T-cell (primary cell): ENCODE measurements around the gene ZNF276. TPM values are rescaled to one million over a fixed set of nuclear protein-coding genes. Genes with fewer than 3 reads are reported as not detected.

Experiments
- ATAC-seq, 4 experiments: fragments of 200-7000 bp in 3 of 4; fragments of 150-1000 bp in 1 of 4; cut with Tn5 transposase; replicated peaks in 1 of 4; 1 replicate in 3 of 4; 2 replicates in 1 of 4; pipeline ENCODE4 v1.10.0; 2021; ENCODE audit warnings: moderate library complexity in 3 of 4, mild to moderate bottlenecking in 2 of 4, moderate number of reproducible peaks in 1 of 4
- CTCF ChIA-PET, 2 donors: fragments of 300-600 bp; sonication (Branson Sonifier 250); formaldehyde crosslinking; loops; one replicate each; lab custom pipeline; 2022; ENCODE audit warnings: antibody characterized with exemption in 2 of 2; lab: Charles Lee
- POLR2A ChIA-PET, 2 donors: fragments of 300-600 bp; sonication (Branson Sonifier 250); formaldehyde crosslinking; loops; one replicate each; lab custom pipeline; 2022; ENCODE audit warnings: antibody characterized with exemption in 2 of 2; lab: Charles Lee
- DNase-seq, 35 experiments: peaks; one replicate each; pipeline versions ENCODE4 v3.0.0 to v3.0.0-alpha.2; 2013 to 2023
- H3K27ac ChIP-seq: one replicate; pipeline ENCODE4 v1.5.1; 2013; ENCODE audit warnings: low read length
- H3K27me3 ChIP-seq, 2 experiments: replicated peaks in 1 of 2; 1 replicate in 1 of 2; 2 replicates in 1 of 2; pipeline versions ENCODE4 v1.6.1 to v1.7.0; 2013; ENCODE audit warnings: low read length in 1 of 2, mixed read lengths in 1 of 2; ENCODE audit not compliant: control insufficient read depth in 2 of 2, insufficient read depth in 2 of 2; ENCODE audit errors: extremely low read depth in 1 of 2
- H3K36me3 ChIP-seq, 2 donors: 1 replicate in 1 of 2; 2 replicates in 1 of 2; pipeline versions ENCODE4 v1.6.1 to v1.7.0; 2013; ENCODE audit warnings: low read length in 1 of 2; ENCODE audit not compliant: control insufficient read depth in 2 of 2, insufficient read depth in 1 of 2; ENCODE audit errors: extremely low read depth in 1 of 2
- H3K4me1 ChIP-seq, 2 experiments: 1 replicate in 1 of 2; 2 replicates in 1 of 2; pipeline versions ENCODE4 v1.6.1 to v1.7.0; 2013; ENCODE audit warnings: low read length in 2 of 2, mixed read lengths in 1 of 2; ENCODE audit not compliant: insufficient read depth in 2 of 2, control insufficient read depth in 1 of 2; ENCODE audit errors: extremely low read depth in 1 of 2
- H3K4me3 ChIP-seq, 2 donors: 1 replicate in 1 of 2; 2 replicates in 1 of 2; pipeline versions ENCODE4 v1.5.1 to v1.7.0; 2013; ENCODE audit warnings: mild to moderate bottlenecking in 2 of 2, low read length in 1 of 2, moderate library complexity in 1 of 2; ENCODE audit not compliant: control insufficient read depth in 1 of 2; ENCODE audit errors: extremely low read depth in 1 of 2
- H3K9me3 ChIP-seq: 2 replicates; pipeline ENCODE4 v1.7.0; 2013
- H3K27ac Mint-ChIP-seq, 2 donors: one replicate each; pipeline ENCODE4 v1.8.0; 2020 to 2021; ENCODE audit warnings: mild to moderate bottlenecking in 2 of 2, mixed read lengths in 2 of 2
- H3K27me3 Mint-ChIP-seq, 2 donors: one replicate each; pipeline ENCODE4 v1.8.0; 2021 to 2022; ENCODE audit warnings: mixed read lengths in 2 of 2
- H3K36me3 Mint-ChIP-seq: one replicate; pipeline ENCODE4 v1.8.0; 2021; ENCODE audit warnings: mixed read lengths
- H3K4me1 Mint-ChIP-seq, 3 donors: one replicate each; pipeline ENCODE4 v1.8.0; 2020 to 2022; ENCODE audit warnings: mixed read lengths in 3 of 3, mild to moderate bottlenecking in 1 of 3
- H3K4me3 Mint-ChIP-seq, 3 donors: one replicate each; pipeline ENCODE4 v1.8.0; 2020 to 2022; ENCODE audit warnings: mild to moderate bottlenecking in 3 of 3, mixed read lengths in 3 of 3, moderate library complexity in 3 of 3
- H3K9me3 Mint-ChIP-seq, 3 donors: one replicate each; pipeline ENCODE4 v1.8.0; 2020 to 2022; ENCODE audit warnings: mixed read lengths in 3 of 3
- WGBS: methylation state at CpG from one replicate; pipeline ENCODE4 v1.1.5; 2013; ENCODE audit warnings: missing lambda C conversion rate; ENCODE audit not compliant: insufficient coverage; 5-methylcytosine and 5-hydroxymethylcytosine counted together
- total RNA-seq, 35 experiments: library from RNA in 6 of 35; stranded (reverse) in 6 of 35; fragments of 120-200 nt in 1 of 35; gene quantifications; one replicate each; pipeline versions ENCODE4 v1.2.1 to v1.2.4 and lab custom pipeline; 2013 to 2026

Gene ZNF276
- total RNA-seq, 5 donors from 2014 or later (not counting 1 experiment from before 2014, with no cell fraction given) = 131 to 203 (median 195) TPM

DNA sequence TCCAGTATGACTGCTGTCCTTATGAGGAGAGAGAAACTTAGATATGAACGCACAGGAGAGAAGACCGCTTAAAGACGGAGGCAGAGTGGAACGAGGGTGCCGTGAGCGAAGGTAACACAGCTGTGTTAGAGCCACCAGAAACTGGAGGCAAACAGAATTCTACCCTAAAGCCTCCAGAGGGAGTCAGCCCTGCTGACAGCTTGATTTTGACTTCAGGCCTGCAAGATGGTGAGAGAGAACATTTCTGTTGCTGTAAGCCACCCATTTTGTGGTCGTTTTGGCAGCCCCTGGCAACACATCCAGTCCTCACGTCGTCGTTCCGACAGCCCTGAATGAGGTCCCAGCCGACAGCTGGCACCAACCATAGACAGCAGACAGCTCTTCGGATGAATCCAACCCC lies 17.1 kb upstream of the ZNF276 start:
- no peak overlapping the region for H3K4me3 Mint-ChIP-seq
- peaks cover 0 to 3% of the 10 kb centered on the region in 2 experiments for H3K27me3 ChIP-seq
- H3K4me1 Mint-ChIP-seq = peaks cover 13 to 23% (median 18%) of the 10 kb centered on the region in 3 donors
- no peak for ATAC-seq
- H3K9me3 ChIP-seq = no peaks in the 10 kb centered on the region
- peaks cover 4 to 38% of the 10 kb centered on the region in 2 experiments for H3K4me1 ChIP-seq
- H3K9me3 Mint-ChIP-seq = no peaks in the 10 kb centered on the region
- H3K27me3 Mint-ChIP-seq = no peaks in the 10 kb centered on the region
- H3K27ac Mint-ChIP-seq = no peak overlapping the region
- CTCF ChIA-PET = interaction anchor here in 1 of 2 donors (1.2 kb wide), 1 partner anchor 20 kb away, joined by 3 read pairs; no protein-coding TSS in a partner anchor
- H3K36me3 Mint-ChIP-seq = no peaks in the 10 kb centered on the region
- peaks cover 0 to 4% of the 10 kb centered on the region in 2 donors for H3K36me3 ChIP-seq
- WGBS = 91% methylated on average over 7 of the region's 13 CpGs
- no peak for DNase-seq
- no peak overlapping the region for H3K27ac ChIP-seq
- H3K4me3 ChIP-seq = no peak overlapping the region
- POLR2A ChIA-PET = interaction anchor here in 1 of 2 donors (0.6 to 0.7 kb wide), 3 partner anchors 58 to 1000 kb away, joined by 3 to 7 read pairs (median 3); no protein-coding TSS in a partner anchor

DNA sequence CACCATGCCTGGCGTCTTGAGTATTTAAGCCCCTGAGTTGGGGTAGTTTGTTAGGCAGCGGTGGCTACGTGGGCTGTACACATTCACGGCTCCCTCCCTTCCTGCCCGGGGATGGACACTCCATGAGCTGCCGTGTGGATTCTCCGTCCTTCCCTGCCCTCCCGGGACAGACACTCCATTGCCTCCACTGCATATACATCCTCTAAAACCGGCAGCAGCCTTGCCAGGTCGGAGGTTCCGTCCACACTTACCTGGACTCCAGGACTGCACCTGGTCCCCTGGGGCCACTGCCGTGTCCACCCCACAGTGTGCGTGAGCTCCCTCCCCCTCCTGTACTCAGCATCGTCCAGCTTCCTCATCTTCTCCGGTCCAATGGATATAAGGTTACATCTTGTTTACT lies 16.3 kb upstream of the ZNF276 start:
- Mint-ChIP-seq H3K27me3 (no peaks in the 10 kb centered on the region), H3K4me1 (peaks cover 10 to 19% (median 15%) of the 10 kb centered on the region in 3 donors), H3K27ac (no peak overlapping the region), H3K9me3 (no peaks in the 10 kb centered on the region), H3K36me3 (no peaks in the 10 kb centered on the region), H3K4me3 (no peak overlapping the region)
- CTCF ChIA-PET = interaction anchor here in 1 of 2 donors (1.2 to 2.1 kb wide), 4 partner anchors 20 to 155 kb away, joined by 3 to 17 read pairs (median 10); no protein-coding TSS in a partner anchor
- H3K9me3 ChIP-seq = no peaks in the 10 kb centered on the region
- H3K4me3 ChIP-seq = no peak overlapping the region
- H3K27me3 ChIP-seq = peaks cover 0 to 3% of the 10 kb centered on the region in 2 experiments
- no peak overlapping the region for H3K27ac ChIP-seq
- POLR2A ChIA-PET = no interaction called here
- peaks cover 2 to 33% of the 10 kb centered on the region in 2 experiments for H3K4me1 ChIP-seq
- ATAC-seq (no peak), DNase-seq (no peak)
- H3K36me3 ChIP-seq = peaks cover 0 to 4% of the 10 kb centered on the region in 2 donors
- WGBS = 92% methylated on average over 4 of the region's 15 CpGs

DNA sequence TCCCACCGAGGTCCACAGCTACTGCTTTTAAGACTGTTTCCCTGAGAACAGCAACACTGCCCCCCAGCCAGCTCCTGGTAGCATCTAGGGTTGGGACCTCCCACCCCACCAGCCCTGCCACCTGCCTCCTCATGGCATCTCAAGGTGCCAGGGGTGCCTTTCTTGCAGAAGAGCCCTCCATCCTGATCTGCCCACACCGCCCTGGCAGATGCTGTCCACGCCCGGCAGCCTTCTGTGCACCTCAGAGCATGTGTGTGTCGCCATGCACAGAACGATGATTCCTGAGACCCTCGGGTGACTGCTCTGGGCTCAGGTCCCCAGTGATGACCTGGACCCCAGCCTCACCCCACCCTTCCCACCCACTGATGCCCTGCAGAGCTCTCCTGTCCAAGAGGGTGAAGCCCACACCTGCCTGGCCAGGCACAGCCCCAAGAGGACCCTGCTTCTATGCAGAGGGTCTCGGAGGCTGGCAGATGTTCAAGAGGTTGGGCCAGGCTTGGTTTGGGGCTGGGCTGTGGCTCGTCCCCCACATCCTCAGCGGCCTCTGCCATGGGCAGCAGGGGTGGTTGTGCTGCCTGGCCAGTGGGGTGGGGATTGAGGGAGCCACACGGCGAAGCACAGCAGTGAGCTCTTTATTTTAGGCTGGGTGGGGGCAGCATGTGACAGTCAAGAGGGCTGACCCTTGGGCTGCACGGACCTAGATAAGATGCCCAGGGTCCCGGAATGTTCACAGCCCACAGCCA lies 14.6 kb upstream of the ZNF276 start:
- Histone ChIP-seq H3K27ac (no peak overlapping the region), H3K27me3 (peaks cover 0 to 3% of the 10 kb centered on the region in 2 experiments), H3K4me1 (peaks cover 2 to 33% of the 10 kb centered on the region in 2 experiments), H3K9me3 (no peaks in the 10 kb centered on the region), H3K4me3 (no peak overlapping the region), H3K36me3 (peaks cover 0 to 4% of the 10 kb centered on the region in 2 donors)
- Mint-ChIP-seq H3K4me3 (no peak overlapping the region), H3K9me3 (no peaks in the 10 kb centered on the region), H3K27ac (no peak overlapping the region), H3K4me1 (peaks cover 8 to 15% (median 12%) of the 10 kb centered on the region in 3 donors), H3K36me3 (no peaks in the 10 kb centered on the region), H3K27me3 (no peaks in the 10 kb centered on the region)
- 87% methylated on average over 10 of the region's 14 CpGs for whole genome bisulfite sequencing
- no peak for ATAC-seq
- DNase-seq = no peak
- ChIA-PET CTCF (interaction anchor here (0.6 to 2.1 kb wide), 19 partner anchors 17 to 204 kb away, joined by 3 to 17 read pairs (median 5); partner anchors contain the start of gene TCF25 (in 1 of the 2)), POLR2A (interaction anchor here in 1 of 2 donors (0.6 to 1.1 kb wide), 2 partner anchors 55 to 203 kb away, joined by 3 to 5 read pairs; no protein-coding TSS in a partner anchor)

DNA sequence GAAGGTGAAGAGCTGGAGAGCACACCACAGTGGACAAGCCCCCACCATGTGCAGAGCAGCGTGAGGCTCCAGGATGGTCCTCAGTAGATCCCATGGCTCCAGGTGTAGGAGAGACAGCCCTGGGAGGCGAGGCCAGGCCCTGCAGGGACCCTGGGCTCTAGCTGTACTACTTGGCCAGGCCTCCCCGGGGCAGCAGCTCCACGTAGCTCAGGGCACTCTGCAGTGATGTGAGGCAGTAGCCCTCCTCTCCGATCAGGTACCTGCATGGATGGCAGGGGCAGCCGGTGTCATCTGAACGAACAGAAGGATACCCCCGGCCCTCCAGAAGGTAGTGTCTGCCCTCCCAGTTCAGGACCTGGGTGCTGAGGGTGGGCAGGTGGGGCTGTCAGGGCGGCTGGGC lies 13.6 kb upstream of the ZNF276 start:
- POLR2A ChIA-PET = no interaction called here
- Histone ChIP-seq H3K4me1 (peaks cover 0 to 35% of the 10 kb centered on the region in 2 experiments), H3K27ac (no peak overlapping the region), H3K27me3 (peaks cover 0 to 11% of the 10 kb centered on the region in 2 experiments), H3K36me3 (peaks cover 0 to 4% of the 10 kb centered on the region in 2 donors), H3K9me3 (no peaks in the 10 kb centered on the region), H3K4me3 (no peak overlapping the region)
- Mint-ChIP-seq H3K9me3 (no peaks in the 10 kb centered on the region), H3K27ac (no peak overlapping the region), H3K4me3 (no peak overlapping the region), H3K4me1 (peaks cover 6 to 12% (median 8%) of the 10 kb centered on the region in 3 donors), H3K36me3 (no peaks in the 10 kb centered on the region), H3K27me3 (no peaks in the 10 kb centered on the region)
- CTCF ChIA-PET = no interaction called here
- no peak for DNase-seq
- WGBS = 92% methylated on average over 7 of the region's 9 CpGs
- ATAC-seq = no peak

DNA sequence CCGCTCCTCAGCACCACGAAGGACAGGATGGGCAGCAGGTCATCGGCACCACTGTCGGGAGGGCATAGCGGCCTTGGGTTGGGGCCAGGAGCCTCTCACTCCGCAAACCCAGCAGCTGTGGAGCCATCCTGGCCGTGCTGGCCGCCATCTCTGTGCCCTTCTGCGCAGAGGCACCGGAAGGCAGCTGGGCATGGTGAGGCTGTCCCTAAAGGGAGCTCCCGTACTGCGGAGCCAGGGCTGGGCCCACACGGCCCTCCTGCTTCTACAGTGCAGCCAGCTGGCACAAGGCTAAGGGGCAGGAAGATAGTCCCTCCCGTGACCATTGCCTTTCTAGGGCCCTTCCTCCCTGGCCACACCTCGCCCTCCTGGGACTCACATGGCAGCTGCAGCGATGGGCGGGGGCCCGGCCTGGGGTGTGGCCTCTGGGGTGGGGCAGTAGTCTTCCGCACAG lies 12.8 kb upstream of the ZNF276 start:
- Mint-ChIP-seq H3K9me3 (no peaks in the 10 kb centered on the region), H3K27ac (no peak overlapping the region), H3K36me3 (no peaks in the 10 kb centered on the region), H3K27me3 (no peaks in the 10 kb centered on the region), H3K4me1 (peaks cover 5 to 11% (median 8%) of the 10 kb centered on the region in 3 donors), H3K4me3 (no peak overlapping the region)
- Histone ChIP-seq H3K4me1 (peaks cover 0 to 31% of the 10 kb centered on the region in 2 experiments), H3K36me3 (peaks cover 0 to 3% of the 10 kb centered on the region in 2 donors), H3K27me3 (peaks cover 0 to 12% of the 10 kb centered on the region in 2 experiments), H3K4me3 (no peak overlapping the region), H3K9me3 (no peaks in the 10 kb centered on the region), H3K27ac (no peak overlapping the region)
- ChIA-PET CTCF (interaction anchor here (0.7 to 1.1 kb wide), 2 partner anchors 29 to 152 kb away, joined by 3 read pairs; no protein-coding TSS in a partner anchor), POLR2A (no interaction called here)
- WGBS = 91% methylated on average over 17 of the region's 19 CpGs
- DNase-seq = no peak
- ATAC-seq = no peak

DNA sequence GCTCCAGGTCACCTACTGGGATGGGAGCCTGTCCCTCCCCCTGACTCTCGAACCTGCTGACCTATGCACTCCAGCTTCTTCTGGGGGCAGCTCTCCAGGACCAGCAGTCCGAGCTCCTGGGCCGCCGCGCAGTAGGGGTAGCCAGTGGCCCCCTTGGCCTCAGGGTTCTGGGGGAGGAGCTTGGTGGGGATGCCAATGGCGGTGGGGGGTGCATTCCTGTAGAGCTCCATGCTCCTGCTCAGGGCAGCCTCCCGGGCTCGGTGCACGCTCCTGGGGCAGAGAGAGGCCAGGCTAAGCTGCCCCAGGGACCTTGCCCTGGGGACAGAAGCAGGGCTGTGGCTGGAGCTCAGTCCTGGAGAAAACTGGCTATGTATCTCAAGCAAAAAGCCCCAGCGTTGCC lies 12.2 kb upstream of the ZNF276 start:
- Mint-ChIP-seq H3K9me3 (no peaks in the 10 kb centered on the region), H3K4me1 (peaks cover 5 to 11% (median 8%) of the 10 kb centered on the region in 3 donors), H3K27ac (no peak overlapping the region), H3K4me3 (no peak overlapping the region), H3K36me3 (no peaks in the 10 kb centered on the region), H3K27me3 (no peaks in the 10 kb centered on the region)
- H3K9me3 ChIP-seq = no peaks in the 10 kb centered on the region
- H3K4me1 ChIP-seq = peaks cover 0 to 31% of the 10 kb centered on the region in 2 experiments
- DNase-seq = no peak
- H3K27me3 ChIP-seq = peaks cover 0 to 12% of the 10 kb centered on the region in 2 experiments
- ChIA-PET POLR2A (no interaction called here), CTCF (interaction anchor here in 1 of 2 donors (1.1 kb wide), 1 partner anchor 151 kb away, joined by 3 read pairs; no protein-coding TSS in a partner anchor)
- H3K27ac ChIP-seq = no peak overlapping the region
- no peak for ATAC-seq
- WGBS = 87% methylated on average over 6 of the region's 10 CpGs
- H3K36me3 ChIP-seq = no peaks in the 10 kb centered on the region
- H3K4me3 ChIP-seq = no peak overlapping the region
